Left lung (tissue), 10 donors: ENCODE data around the gene ANTXR2. TPM values are rescaled to one million over a fixed set of nuclear protein-coding genes. Genes with fewer than 3 reads are reported as not detected.

ENCODE experiments used
- ATAC-seq: fragments of 200-7000 bp; cut with Tn5 transposase; one replicate; pipeline ENCODE4 v1.9.1; 2020; ENCODE audit warnings: moderate library complexity
- DNase-seq, 4 donors: peaks; one replicate each; pipeline ENCODE4 v3.0.0-alpha.2; 2013 to 2020
- H3K27ac ChIP-seq, 2 donors: fragments of 200-600 bp; sonication (generic) in 1 of 2; one replicate each; pipeline versions ENCODE4 v1.5.0 to v1.8.0; 2020 to 2021
- H3K27me3 ChIP-seq, 2 donors: fragments of 200-600 bp; sonication (generic) in 1 of 2; one replicate each; pipeline versions ENCODE4 v1.5.0 to v1.8.0; 2020 to 2021
- H3K36me3 ChIP-seq, 2 donors: fragments of 200-600 bp; sonication (generic) in 1 of 2; one replicate each; pipeline versions ENCODE4 v1.5.0 to v1.8.0; 2020 to 2021
- H3K4me1 ChIP-seq, 2 donors: fragments of 200-600 bp; one replicate each; pipeline ENCODE4 v1.8.0; 2021
- H3K4me3 ChIP-seq, 2 donors: fragments of 200-600 bp; sonication (generic) in 1 of 2; one replicate each; pipeline versions ENCODE4 v1.5.0 to v1.8.0; 2020 to 2021; ENCODE audit warnings: mild to moderate bottlenecking in 1 of 2
- H3K9me3 ChIP-seq, 2 donors: fragments of 200-600 bp; sonication (generic) in 1 of 2; one replicate each; pipeline versions ENCODE4 v1.5.0 to v1.8.0; 2020 to 2021
- intact Hi-C, 2 donors: fragments of 100-400 bp; cut with DNase I; formaldehyde crosslinking; loops; one replicate each; pipeline versions ENCODE4 v1.11.2 to v1.14.2; 2022
- polyA plus RNA-seq, 6 donors: library from polyadenylated mRNA; unstranded; fragments of 120-200 nt; gene quantifications; one replicate each; pipeline ENCODE4 v1.2.1, GENCODE V29; 2013; ENCODE audit not compliant: insufficient read length in 6 of 6
- total RNA-seq, 2 donors: library from RNA; stranded (reverse); fragmentation: NEBNext Ultra II Directional; extraction: Animal tissue kit (Norgen Biotek cat#: 25700); gene quantifications; one replicate each; pipeline ENCODE4 v1.2.1, GENCODE V29; 2021
- TF ChIP-seq, protein P1 (sequence below), 2 donors: fragments of 200-600 bp; sonication (generic) in 1 of 2; IDR thresholded peaks; one replicate each; pipeline versions ENCODE4 v1.5.0 to v1.8.0; 2021; ENCODE audit warnings: antibody characterized with exemption in 2 of 2
- donor health status: DM: no; HTN: yes; CAD: no.
- donor health status: DM: no; HTN: no; CAD: no.

Gene ANTXR2
- total and polyA plus RNA-seq, 8 donors: 45.6 to 73.3 (median 66.1) TPM

GRCh38 chr4:79935274-79935673 lies 137.8 kb downstream of the ANTXR2 start:
- Histone ChIP-seq H3K9me3 (no peaks in the 10 kb centered on the region), H3K36me3 (no peaks in the 10 kb centered on the region), H3K4me3 (no peak overlapping the region), H3K27ac (no peak overlapping the region), H3K4me1 (no peaks in the 10 kb centered on the region), H3K27me3 (no peaks in the 10 kb centered on the region)
- intact Hi-C loops: no loop called here
- DNase-seq (no peak), ATAC-seq (no peak)
- TF ChIP-seq, protein P1, sequence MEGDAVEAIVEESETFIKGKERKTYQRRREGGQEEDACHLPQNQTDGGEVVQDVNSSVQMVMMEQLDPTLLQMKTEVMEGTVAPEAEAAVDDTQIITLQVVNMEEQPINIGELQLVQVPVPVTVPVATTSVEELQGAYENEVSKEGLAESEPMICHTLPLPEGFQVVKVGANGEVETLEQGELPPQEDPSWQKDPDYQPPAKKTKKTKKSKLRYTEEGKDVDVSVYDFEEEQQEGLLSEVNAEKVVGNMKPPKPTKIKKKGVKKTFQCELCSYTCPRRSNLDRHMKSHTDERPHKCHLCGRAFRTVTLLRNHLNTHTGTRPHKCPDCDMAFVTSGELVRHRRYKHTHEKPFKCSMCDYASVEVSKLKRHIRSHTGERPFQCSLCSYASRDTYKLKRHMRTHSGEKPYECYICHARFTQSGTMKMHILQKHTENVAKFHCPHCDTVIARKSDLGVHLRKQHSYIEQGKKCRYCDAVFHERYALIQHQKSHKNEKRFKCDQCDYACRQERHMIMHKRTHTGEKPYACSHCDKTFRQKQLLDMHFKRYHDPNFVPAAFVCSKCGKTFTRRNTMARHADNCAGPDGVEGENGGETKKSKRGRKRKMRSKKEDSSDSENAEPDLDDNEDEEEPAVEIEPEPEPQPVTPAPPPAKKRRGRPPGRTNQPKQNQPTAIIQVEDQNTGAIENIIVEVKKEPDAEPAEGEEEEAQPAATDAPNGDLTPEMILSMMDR (IDR thresholded peaks at IDR 0.05): no peak

DNA sequence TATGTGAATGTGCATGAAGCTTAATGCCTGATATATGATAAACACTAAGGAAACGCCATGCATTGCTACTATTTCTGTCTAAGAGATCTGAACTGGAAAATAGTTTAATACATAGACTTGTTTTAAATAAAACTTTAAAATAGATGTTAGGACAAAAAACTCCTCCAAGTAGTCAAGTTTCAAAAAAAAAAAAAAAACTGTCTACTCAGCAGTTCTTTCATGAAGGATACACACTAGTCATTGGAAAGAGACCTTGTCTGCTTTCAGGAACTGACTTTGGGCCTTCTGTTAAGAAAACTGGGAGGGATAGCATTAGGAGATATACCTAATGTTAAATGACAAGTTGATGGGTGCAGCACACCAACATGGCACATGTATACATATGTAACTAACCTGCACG lies 138.4 kb downstream of the ANTXR2 start:
- TF ChIP-seq, protein P1 (IDR thresholded peaks at IDR 0.05): no peak
- no peaks in the 10 kb centered on the region for H3K4me1 ChIP-seq
- H3K4me3 ChIP-seq: no peak overlapping the region
- no peak for DNase-seq
- H3K27me3 ChIP-seq: no peaks in the 10 kb centered on the region
- intact Hi-C loops: no loop called here
- no peaks in the 10 kb centered on the region for H3K36me3 ChIP-seq
- H3K9me3 ChIP-seq: no peaks in the 10 kb centered on the region
- no peak for ATAC-seq
- no peak overlapping the region for H3K27ac ChIP-seq

- Histone ChIP-seq H3K27me3 (no peaks in the 10 kb centered on the region), H3K27ac (no peak overlapping the region), H3K9me3 (no peaks in the 10 kb centered on the region), H3K36me3 (no peaks in the 10 kb centered on the region), H3K4me1 (no peaks in the 10 kb centered on the region), H3K4me3 (no peak overlapping the region)
- intact Hi-C loops: no loop called here
- DNase-seq: no peak
- TF ChIP-seq, protein P1 (IDR thresholded peaks at IDR 0.05): no peak
- no peak for ATAC-seq
Measured at GRCh38 chr4:79927931-79928330, 145.1 kb downstream of the ANTXR2 start.

DNA sequence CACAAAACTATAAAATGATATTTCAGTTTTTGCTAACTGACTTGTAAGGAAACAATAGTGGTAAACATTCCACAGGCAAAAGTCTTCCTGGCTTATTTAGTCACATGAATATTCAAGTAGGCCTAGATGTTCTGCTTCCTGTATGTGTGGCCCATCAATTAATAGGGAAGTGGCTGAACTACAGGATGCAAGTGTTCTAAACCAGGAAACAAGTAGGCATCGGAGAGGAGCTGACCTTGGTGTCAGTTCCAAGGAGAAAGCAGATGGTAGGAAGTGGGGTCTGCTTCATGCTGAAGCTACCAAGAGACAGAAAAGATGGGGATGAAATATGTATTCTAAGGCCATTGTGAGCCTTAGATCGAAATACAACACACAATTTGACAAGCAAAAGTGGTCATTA lies 149.7 kb downstream of the ANTXR2 start:
- no peak for ATAC-seq
- H3K4me1 ChIP-seq: no peaks in the 10 kb centered on the region
- no peaks in the 10 kb centered on the region for H3K9me3 ChIP-seq
- no peaks in the 10 kb centered on the region for H3K27me3 ChIP-seq
- no peaks in the 10 kb centered on the region for H3K36me3 ChIP-seq
- TF ChIP-seq, protein P1 (IDR thresholded peaks at IDR 0.05): no peak
- no peak overlapping the region for H3K27ac ChIP-seq
- H3K4me3 ChIP-seq: no peak overlapping the region
- DNase-seq: no peak
- intact Hi-C loops: no loop called here

- H3K36me3 ChIP-seq: no peaks in the 10 kb centered on the region
- no peaks in the 10 kb centered on the region for H3K9me3 ChIP-seq
- intact Hi-C loops: no loop called here
- ATAC-seq: no peak
- H3K4me3 ChIP-seq: no peak overlapping the region
- TF ChIP-seq, protein P1 (IDR thresholded peaks at IDR 0.05): no peak
- no peaks in the 10 kb centered on the region for H3K4me1 ChIP-seq
- no peak for DNase-seq
- H3K27me3 ChIP-seq: no peaks in the 10 kb centered on the region
- H3K27ac ChIP-seq: no peak overlapping the region
Measured at GRCh38 chr4:79922011-79922410, 151.0 kb downstream of the ANTXR2 start.
